B cell (primary cell): Measurements from ENCODE around the gene CYP26A1. TPM values are rescaled to one million over a fixed set of nuclear protein-coding genes. Genes with fewer than 3 reads are reported as not detected.

Experiments used
- ATAC-seq: fragments of 200-7000 bp; cut with Tn5 transposase; one replicate; pipeline ENCODE4 v1.10.0; 2021; ENCODE audit warnings: low read depth, mild to moderate bottlenecking, moderate number of reproducible peaks, moderate library complexity
- CTCF ChIA-PET: fragments of 350-600 bp; sonication (Branson Sonifier 250); formaldehyde crosslinking; loops from one replicate; lab custom pipeline; 2021; ENCODE audit warnings: antibody characterized with exemption, inconsistent platforms; lab: Charles Lee
- POLR2A ChIA-PET: fragments of 350-600 bp; sonication (Branson Sonifier 250); formaldehyde crosslinking; loops from one replicate; lab custom pipeline; 2021; ENCODE audit warnings: antibody characterized with exemption; lab: Charles Lee
- DNase-seq: peaks from one replicate; pipeline ENCODE4 v3.0.0; 2013
- H2AFZ ChIP-seq: 2 replicates; pipeline ENCODE4 v1.6.1; 2012; ENCODE audit warnings: mild to moderate bottlenecking, low read depth, low read length; ENCODE audit not compliant: insufficient read depth, poor library complexity, severe bottlenecking
- H3K27ac ChIP-seq, 2 donors: 1 replicate in 1 of 2; 2 replicates in 1 of 2; pipeline ENCODE4 v1.5.1; 2012 to 2013; ENCODE audit warnings: low read length in 2 of 2, mild to moderate bottlenecking in 2 of 2, moderate library complexity in 1 of 2
- H3K27me3 ChIP-seq, 4 experiments: fragments of 200-600 bp in 1 of 4; sonication (generic) in 1 of 4; replicated peaks in 1 of 4; 1 replicate in 2 of 4; 2 replicates in 2 of 4; pipeline versions ENCODE4 v1.6.1 to v1.7.0; 2013 to 2016; ENCODE audit warnings: low read length in 3 of 4, mild to moderate bottlenecking in 2 of 4, mixed read lengths in 1 of 4, moderate library complexity in 1 of 4; ENCODE audit not compliant: insufficient read depth in 4 of 4, control insufficient read depth in 3 of 4; ENCODE audit errors: control extremely low read depth in 1 of 4
- H3K36me3 ChIP-seq, 2 experiments: replicated peaks in 1 of 2; 1 replicate in 1 of 2; 2 replicates in 1 of 2; pipeline versions ENCODE4 v1.6.1 to v1.7.1; 2013; ENCODE audit warnings: low read length in 1 of 2; ENCODE audit not compliant: insufficient read depth in 2 of 2, control insufficient read depth in 1 of 2; ENCODE audit errors: control extremely low read depth in 1 of 2, extremely low read depth in 1 of 2
- H3K4me1 ChIP-seq, 2 donors: fragments of 200-600 bp in 1 of 2; sonication (generic) in 1 of 2; 1 replicate in 1 of 2; 2 replicates in 1 of 2; pipeline versions ENCODE4 v1.5.1 to v1.6.1; 2013 to 2017; ENCODE audit warnings: low read length in 2 of 2; ENCODE audit not compliant: control insufficient read depth in 2 of 2, insufficient read depth in 2 of 2
- H3K4me2 ChIP-seq: replicated peaks from 2 replicates; pipeline ENCODE3; 2012; ENCODE audit warnings: mild to moderate bottlenecking, low read depth, low read length; ENCODE audit not compliant: poor library complexity, severe bottlenecking
- H3K4me3 ChIP-seq, 5 experiments: fragments of 200-600 bp in 1 of 5; sonication (generic) in 1 of 5; 1 replicate in 3 of 5; 2 replicates in 2 of 5; pipeline versions ENCODE4 v1.5.1 to v1.7.0; 2011 to 2016; ENCODE audit warnings: low read length in 4 of 5, mild to moderate bottlenecking in 4 of 5, low read depth in 2 of 5, control low read depth in 1 of 5, moderate library complexity in 1 of 5; ENCODE audit not compliant: insufficient read depth in 1 of 5; ENCODE audit errors: control extremely low read depth in 1 of 5, extremely low read depth in 1 of 5
- H3K79me2 ChIP-seq: fragments of 200-600 bp; sonication (generic); one replicate; pipeline ENCODE4 v1.6.0; 2016; ENCODE audit warnings: low read length; ENCODE audit not compliant: control insufficient read depth, insufficient read depth
- H3K9ac ChIP-seq: fragments of 200-600 bp; sonication (generic); 2 replicates; pipeline ENCODE4 v1.6.1; 2017; ENCODE audit warnings: mild to moderate bottlenecking, low read length, moderate library complexity
- H3K9me3 ChIP-seq, 3 donors: one replicate each; pipeline versions ENCODE4 v1.6.1 to v1.7.1; 2013; ENCODE audit warnings: low read length in 2 of 3; ENCODE audit not compliant: control insufficient read depth in 2 of 3, insufficient read depth in 1 of 3; ENCODE audit errors: control extremely low read depth in 1 of 3
- H4K20me1 ChIP-seq: 2 replicates; pipeline ENCODE4 v1.6.0; 2012; ENCODE audit warnings: mild to moderate bottlenecking, low read length; ENCODE audit not compliant: insufficient read depth, control insufficient read depth, poor library complexity, severe bottlenecking
- H3K27ac Mint-ChIP-seq: one replicate; pipeline ENCODE4 v1.8.0; 2021; ENCODE audit warnings: mixed read lengths
- H3K27me3 Mint-ChIP-seq: one replicate; pipeline ENCODE4 v1.8.0; 2021; ENCODE audit warnings: mixed read lengths
- H3K4me1 Mint-ChIP-seq: one replicate; pipeline ENCODE4 v1.8.0; 2021; ENCODE audit warnings: mixed read lengths
- H3K4me3 Mint-ChIP-seq: one replicate; pipeline ENCODE4 v1.8.0; 2021; ENCODE audit warnings: mixed read lengths
- H3K9me3 Mint-ChIP-seq: one replicate; pipeline ENCODE4 v1.8.0; 2022; ENCODE audit warnings: mixed read lengths; ENCODE audit not compliant: insufficient read depth
- CTCF ChIP-seq: fragments of 200-600 bp; IDR thresholded peaks from one replicate; pipeline ENCODE4 v1.8.0; 2022; ENCODE audit warnings: antibody characterized with exemption, mild to moderate bottlenecking
- EZH2 ChIP-seq: IDR thresholded peaks from 2 replicates; pipeline ENCODE4 v1.6.1; 2012; ENCODE audit warnings: borderline replicate concordance, low read depth, mild to moderate bottlenecking, moderate library complexity, low read length; ENCODE audit not compliant: insufficient read depth, poor library complexity, severe bottlenecking
- WGBS: methylation state at CpG from one replicate; pipeline ENCODE4 v1.1.5; 2013; ENCODE audit warnings: missing lambda C conversion rate; ENCODE audit not compliant: insufficient coverage; 5-methylcytosine and 5-hydroxymethylcytosine counted together
- intact Hi-C: fragments of 100-400 bp; cut with micrococcal nuclease; formaldehyde crosslinking; loops from one replicate; pipeline ENCODE4 v1.10.0; 2022
- polyA plus RNA-seq: library from polyadenylated mRNA; depleted of rRNA; stranded (reverse); fragments of >200 nt; gene quantifications from 2 replicates; pipeline ENCODE4 v1.2.3, GENCODE V29; 2012
- total RNA-seq, 2 donors: library from RNA; stranded (reverse); fragments of 120-200 nt in 1 of 2; gene quantifications; 1 replicate in 1 of 2; 2 replicates in 1 of 2; pipeline versions ENCODE4 v1.2.3 to v1.2.4, GENCODE V29; 2013 to 2022

CYP26A1 gene
- total and polyA plus RNA-seq, 2 donors (not counting 1 experiment from before 2014, with no cell fraction given) = not detected

GRCh38 chr10:93115661-93116383 is 42.1 kb downstream of the CYP26A1 start:
- Histone ChIP-seq H3K9me3 (no peaks in the 10 kb centered on the region), H4K20me1 (no peaks in the 10 kb centered on the region), H3K9ac (no peak overlapping the region), H3K4me2 (peak overlapping the region; percentile 34), H3K79me2 (no peaks in the 10 kb centered on the region), H3K4me3 (no peak overlapping the region), H2AFZ (peak overlapping the region; percentile 44), H3K27me3 (peaks cover 0 to 11% (median 4%) of the 10 kb centered on the region in 4 experiments), H3K36me3 (no peaks in the 10 kb centered on the region), H3K4me1 (peaks cover 6 to 12% of the 10 kb centered on the region in 2 donors), H3K27ac (peak overlapping the region in 1 of 2 donors; percentile 10)
- H3K9me3 Mint-ChIP-seq = no peaks in the 10 kb centered on the region
- CTCF ChIA-PET = interaction anchor here (0.6 to 3.5 kb wide), 16 partner anchors 10 to 743 kb away, joined by 3 to 23 read pairs (median 4); partner anchors contain the start of gene MYOF
- WGBS = 28% methylated on average over 2 of the region's 4 CpGs
- peaks cover 14% of the 10 kb centered on the region for H3K4me1 Mint-ChIP-seq
- intact Hi-C loops = loop anchor here (2.0 to 10.0 kb wide), 2 partner anchors 239 to 367 kb away; partner anchors contain the start of gene MYOF
- DNase-seq (peak; percentile 77), ATAC-seq (peak; percentile 83)
- POLR2A ChIA-PET = interaction anchor here (0.7 to 0.8 kb wide), 2 partner anchors 82 to 172 kb away, joined by 3 to 6 read pairs; no protein-coding TSS in a partner anchor
- TF ChIP-seq EZH2 (no peak), CTCF (peak; percentile 20)
- peaks cover 14% of the 10 kb centered on the region for H3K27me3 Mint-ChIP-seq
- peak overlapping the region; percentile 20 for H3K27ac Mint-ChIP-seq
- H3K4me3 Mint-ChIP-seq = no peak overlapping the region

GRCh38 chr10:93121311-93121710 is 47.6 kb downstream of the CYP26A1 start:
- Mint-ChIP-seq H3K27me3 (peaks cover 3% of the 10 kb centered on the region), H3K4me1 (peaks cover 32% of the 10 kb centered on the region), H3K4me3 (no peak overlapping the region), H3K9me3 (peaks cover 3% of the 10 kb centered on the region), H3K27ac (no peak overlapping the region)
- ChIA-PET CTCF (interaction anchor here (0.6 to 1.1 kb wide), 2 partner anchors 14 to 679 kb away, joined by 3 read pairs; no protein-coding TSS in a partner anchor), POLR2A (no interaction called here)
- Histone ChIP-seq H3K27me3 (no peaks in the 10 kb centered on the region), H3K4me2 (no peak overlapping the region), H3K36me3 (no peaks in the 10 kb centered on the region), H3K27ac (no peak overlapping the region), H4K20me1 (no peaks in the 10 kb centered on the region), H3K79me2 (no peaks in the 10 kb centered on the region), H3K4me1 (peaks cover 33 to 36% of the 10 kb centered on the region in 2 donors), H3K9me3 (peaks cover 0 to 9% (median 7%) of the 10 kb centered on the region in 3 donors), H3K4me3 (no peak overlapping the region), H3K9ac (no peak overlapping the region), H2AFZ (no peak overlapping the region)
- intact Hi-C loops = no loop called here
- ATAC-seq = no peak
- no peak for TF ChIP-seq EZH2
- TF ChIP-seq CTCF = no peak
- DNase-seq = no peak
- 69% methylated on average over 2 of the region's 3 CpGs for WGBS
